Cardiac muscle cell (in vitro differentiated cells and primary cell): ENCODE measurements around the gene SELENOP. TPM values are rescaled to one million over a fixed set of nuclear protein-coding genes. Genes with fewer than 3 reads are reported as not detected.

Experiments used
- DNase-seq, 2 donors: peaks; one replicate each; pipeline versions ENCODE4 v3.0.0 to v3.0.0-alpha.2; 2010 to 2017; ENCODE audit warnings: low read depth in 1 of 2, low spot score in 1 of 2
- H3K27ac ChIP-seq: fragments of 200-600 bp; sonication (generic); 2 replicates; pipeline ENCODE4 v1.5.1; 2016
- H3K27me3 ChIP-seq: fragments of 200-600 bp; sonication (generic); 2 replicates; pipeline ENCODE4 v1.6.0; 2016; ENCODE audit warnings: control low read depth
- H3K36me3 ChIP-seq: fragments of 200-600 bp; sonication (generic); 2 replicates; pipeline ENCODE4 v1.5.1; 2016; ENCODE audit warnings: control low read depth
- H3K4me1 ChIP-seq: fragments of 200-600 bp; sonication (generic); 2 replicates; pipeline ENCODE4 v1.8.1; 2017; ENCODE audit warnings: low read depth, mild to moderate bottlenecking, mixed run types
- H3K4me3 ChIP-seq: fragments of 200-600 bp; sonication (generic); 2 replicates; pipeline ENCODE4 v1.5.1; 2016; ENCODE audit warnings: mild to moderate bottlenecking
- H3K9me3 ChIP-seq: fragments of 200-600 bp; sonication (generic); 2 replicates; pipeline ENCODE4 v1.5.1; 2017; ENCODE audit warnings: low read depth, mild to moderate bottlenecking, control low read depth
- CTCF ChIP-seq: IDR thresholded peaks from 2 replicates; pipeline ENCODE4 v1.5.1; 2012; ENCODE audit warnings: low read depth, mild to moderate bottlenecking, low read length
- polyA plus RNA-seq: library from polyadenylated mRNA; unstranded; fragments of >200 nt; fragmentation: Nextera tagmentation; extraction: Ambion mirVana; gene quantifications from 2 replicates; pipeline ENCODE4 v1.2.1, GENCODE V29; 2016
- total RNA-seq: library from RNA; depleted of rRNA; stranded (reverse); fragments of >200 nt; gene quantifications from 2 replicates; pipeline ENCODE4 v1.2.3, GENCODE V29; 2016

The SELENOP gene
- total and polyA plus RNA-seq, 2 experiments from 2014 or later = 71.0 to 72.7 TPM

GRCh38 chr5:42750507-42750906 lies 61.2 kb downstream of the SELENOP start:
- Histone ChIP-seq H3K4me1 (no peaks in the 10 kb centered on the region), H3K4me3 (no peak overlapping the region), H3K27me3 (no peaks in the 10 kb centered on the region), H3K36me3 (no peaks in the 10 kb centered on the region), H3K9me3 (no peaks in the 10 kb centered on the region), H3K27ac (no peak overlapping the region)
- no peak for DNase-seq
- TF ChIP-seq CTCF = no peak

Other genes starting within 250 kb of the SELENOP start
- 1.5 TPM in 2 replicates for gene CCDC152, start 55.1 kb downstream of the SELENOP start, total RNA-seq
- gene CCDC152, start 55.1 kb downstream of the SELENOP start, polyA plus RNA-seq = 6.5 and 7.1 TPM in 2 replicates
- gene ANXA2R, start 228.4 kb upstream of the SELENOP start, total RNA-seq = 0.32 and 0.63 TPM in 2 replicates
- gene ANXA2R, start 228.4 kb upstream of the SELENOP start, polyA plus RNA-seq = 0.43 and 0.46 TPM in 2 replicates